Cardiac muscle cell (in vitro differentiated cells and primary cell): ENCODE results near the gene GBF1. TPM values are rescaled to one million over a fixed set of nuclear protein-coding genes. Genes with fewer than 3 reads are reported as not detected.

Source experiments
- DNase-seq, 2 donors: peaks; one replicate each; pipeline versions ENCODE4 v3.0.0 to v3.0.0-alpha.2; 2010 to 2017; ENCODE audit warnings: low read depth in 1 of 2, low spot score in 1 of 2
- H3K27ac ChIP-seq: fragments of 200-600 bp; sonication (generic); 2 replicates; pipeline ENCODE4 v1.5.1; 2016
- H3K27me3 ChIP-seq: fragments of 200-600 bp; sonication (generic); 2 replicates; pipeline ENCODE4 v1.6.0; 2016; ENCODE audit warnings: control low read depth
- H3K36me3 ChIP-seq: fragments of 200-600 bp; sonication (generic); 2 replicates; pipeline ENCODE4 v1.5.1; 2016; ENCODE audit warnings: control low read depth
- H3K4me1 ChIP-seq: fragments of 200-600 bp; sonication (generic); 2 replicates; pipeline ENCODE4 v1.8.1; 2017; ENCODE audit warnings: low read depth, mild to moderate bottlenecking, mixed run types
- H3K4me3 ChIP-seq: fragments of 200-600 bp; sonication (generic); 2 replicates; pipeline ENCODE4 v1.5.1; 2016; ENCODE audit warnings: mild to moderate bottlenecking
- H3K9me3 ChIP-seq: fragments of 200-600 bp; sonication (generic); 2 replicates; pipeline ENCODE4 v1.5.1; 2017; ENCODE audit warnings: low read depth, mild to moderate bottlenecking, control low read depth
- CTCF ChIP-seq: IDR thresholded peaks from 2 replicates; pipeline ENCODE4 v1.5.1; 2012; ENCODE audit warnings: low read depth, mild to moderate bottlenecking, low read length
- polyA plus RNA-seq: library from polyadenylated mRNA; unstranded; fragments of >200 nt; fragmentation: Nextera tagmentation; extraction: Ambion mirVana; gene quantifications from 2 replicates; pipeline ENCODE4 v1.2.1, GENCODE V29; 2016
- total RNA-seq: library from RNA; depleted of rRNA; stranded (reverse); fragments of >200 nt; gene quantifications from 2 replicates; pipeline ENCODE4 v1.2.3, GENCODE V29; 2016

GBF1 gene
- total and polyA plus RNA-seq, 2 experiments from 2014 or later = 42.1 to 75.6 TPM

GRCh38 chr10:102269017-102269416 is 23.7 kb downstream of the GBF1 start:
- Histone ChIP-seq H3K27me3 (no peaks in the 10 kb centered on the region), H3K36me3 (peaks cover 3% of the 10 kb centered on the region), H3K27ac (peak overlapping the region; percentile 83), H3K4me3 (no peak overlapping the region), H3K4me1 (peaks cover 18% of the 10 kb centered on the region), H3K9me3 (no peaks in the 10 kb centered on the region)
- DNase-seq = peak in 1 of 2 donors; percentile 21
- TF ChIP-seq CTCF = no peak

- no peak for TF ChIP-seq CTCF
- Histone ChIP-seq H3K27ac (no peak overlapping the region), H3K4me3 (no peak overlapping the region), H3K4me1 (peaks cover 16% of the 10 kb centered on the region), H3K9me3 (no peaks in the 10 kb centered on the region), H3K36me3 (no peaks in the 10 kb centered on the region), H3K27me3 (no peaks in the 10 kb centered on the region)
- no peak for DNase-seq
Observed at GRCh38 chr10:102274062-102274461, 28.7 kb downstream of the GBF1 start.

DNA sequence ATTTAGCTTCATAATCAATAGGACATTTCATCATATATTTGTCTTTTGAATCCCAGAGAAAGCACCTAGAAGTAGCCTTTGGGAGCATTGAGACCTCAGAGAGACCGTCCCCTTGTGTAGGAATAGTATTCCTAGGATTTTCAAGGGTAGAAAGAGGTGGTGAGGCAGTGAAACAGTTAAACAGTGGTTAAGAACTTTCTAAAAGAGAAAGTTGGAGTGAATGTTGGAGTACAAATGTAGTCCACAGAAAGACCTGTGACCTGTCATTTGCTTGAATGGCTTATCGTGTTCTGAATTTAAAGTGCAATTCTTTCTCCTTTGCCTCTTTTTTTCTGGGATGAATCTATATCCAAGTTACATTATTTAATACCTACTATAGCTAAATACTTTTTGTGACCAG is 30.0 kb downstream of the GBF1 start:
- H3K36me3 ChIP-seq = no peaks in the 10 kb centered on the region
- no peak for TF ChIP-seq CTCF
- DNase-seq = no peak
- no peaks in the 10 kb centered on the region for H3K27me3 ChIP-seq
- H3K4me1 ChIP-seq = peaks cover 24% of the 10 kb centered on the region
- no peak overlapping the region for H3K4me3 ChIP-seq
- peak overlapping the region; percentile 73 for H3K27ac ChIP-seq
- no peaks in the 10 kb centered on the region for H3K9me3 ChIP-seq

DNA sequence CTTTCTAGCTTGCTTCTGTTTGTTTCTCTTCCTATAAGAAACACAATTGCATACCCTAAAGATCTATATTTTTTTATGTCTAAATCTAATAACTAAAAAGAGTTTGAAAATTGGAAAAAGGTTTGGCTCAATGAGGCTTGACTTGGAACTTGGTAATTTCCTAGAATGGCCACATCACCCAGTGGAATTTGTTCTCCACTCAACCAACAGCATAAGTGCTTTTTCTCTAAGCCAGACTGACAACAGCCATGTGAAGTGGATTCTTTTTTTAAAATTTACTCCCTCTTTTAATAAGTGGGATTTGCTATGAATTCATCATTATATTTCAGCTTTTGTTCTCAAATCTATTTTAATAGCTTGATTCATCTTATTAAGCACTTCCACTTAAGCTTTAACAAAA is 33.8 kb downstream of the GBF1 start:
- TF ChIP-seq CTCF = no peak
- Histone ChIP-seq H3K36me3 (no peaks in the 10 kb centered on the region), H3K4me1 (peaks cover 51% of the 10 kb centered on the region), H3K9me3 (no peaks in the 10 kb centered on the region), H3K27ac (peak overlapping the region; percentile 91), H3K4me3 (no peak overlapping the region), H3K27me3 (no peaks in the 10 kb centered on the region)
- no peak for DNase-seq

GRCh38 chr10:102280397-102281101 is 35.2 kb downstream of the GBF1 start:
- Histone ChIP-seq H3K9me3 (no peaks in the 10 kb centered on the region), H3K4me3 (peak overlapping the region; percentile 5), H3K36me3 (no peaks in the 10 kb centered on the region), H3K4me1 (peaks cover 59% of the 10 kb centered on the region), H3K27ac (peak overlapping the region; percentile 91), H3K27me3 (no peaks in the 10 kb centered on the region)
- peak; percentile 49 to 75 for DNase-seq
- TF ChIP-seq CTCF = no peak
